Smooth muscle cell (in vitro differentiated cells): ENCODE data around the gene SHROOM3. TPM values are rescaled to one million over a fixed set of nuclear protein-coding genes. Genes with fewer than 3 reads are reported as not detected.

Source experiments
- DNase-seq: peaks from one replicate; lab custom pipeline; 2025; ENCODE audit not compliant: unreplicated experiment; lab: John Stamatoyannopoulos, UW
- H2AFZ ChIP-seq: fragments of 200-600 bp; sonication (generic); 2 replicates; pipeline ENCODE4 v1.6.0; 2016; ENCODE audit warnings: antibody characterized with exemption, low read depth, mild to moderate bottlenecking
- H3F3A ChIP-seq: fragments of 200-600 bp; sonication (generic); 2 replicates; pipeline ENCODE4 v1.6.0; 2017; ENCODE audit warnings: antibody characterized with exemption, low read depth
- H3K27ac ChIP-seq: fragments of 200-600 bp; sonication (generic); 2 replicates; pipeline ENCODE4 v1.5.1; 2016; ENCODE audit warnings: low read depth, mild to moderate bottlenecking
- H3K27me3 ChIP-seq: fragments of 200-600 bp; sonication (generic); 2 replicates; pipeline ENCODE4 v1.6.1; 2016; ENCODE audit warnings: low read depth, mild to moderate bottlenecking
- H3K36me3 ChIP-seq: fragments of 200-600 bp; sonication (generic); 2 replicates; pipeline ENCODE4 v1.5.1; 2016; ENCODE audit warnings: low read depth
- H3K4me1 ChIP-seq: fragments of 200-600 bp; sonication (generic); 2 replicates; pipeline ENCODE4 v1.5.1; 2016; ENCODE audit warnings: low read depth
- H3K4me2 ChIP-seq: fragments of 200-600 bp; sonication (generic); 2 replicates; pipeline ENCODE4 v1.6.0; 2016; ENCODE audit warnings: mild to moderate bottlenecking
- H3K4me3 ChIP-seq: fragments of 200-600 bp; sonication (generic); 2 replicates; pipeline ENCODE4 v1.5.1; 2016; ENCODE audit warnings: mild to moderate bottlenecking
- H3K79me2 ChIP-seq: fragments of 200-600 bp; sonication (generic); 2 replicates; pipeline ENCODE4 v1.6.0; 2016; ENCODE audit warnings: low read depth, mild to moderate bottlenecking
- H3K9ac ChIP-seq: fragments of 200-600 bp; sonication (generic); 2 replicates; pipeline ENCODE4 v1.6.0; 2016; ENCODE audit warnings: low read depth
- H3K9me3 ChIP-seq: fragments of 200-600 bp; sonication (generic); replicated peaks from 2 replicates; pipeline ENCODE4 v1.5.1; 2016; ENCODE audit warnings: low read depth
- H4K20me1 ChIP-seq: fragments of 200-600 bp; sonication (generic); 2 replicates; pipeline ENCODE4 v1.6.0; 2016; ENCODE audit warnings: low read depth
- CTCF ChIP-seq: fragments of 200-600 bp; sonication (generic); IDR thresholded peaks from 2 replicates; pipeline ENCODE4 v1.5.1; 2017; ENCODE audit warnings: borderline replicate concordance, mild to moderate bottlenecking, antibody characterized with exemption; ENCODE audit not compliant: insufficient read depth, poor library complexity, severe bottlenecking
- WGBS: methylation state at CpG from one replicate; pipeline ENCODE4 v1.1.7; 2016; ENCODE audit warnings: low lambda C conversion rate; 5-methylcytosine and 5-hydroxymethylcytosine counted together
- polyA plus RNA-seq: library from polyadenylated mRNA; unstranded; fragments of >200 nt; fragmentation: Nextera tagmentation; extraction: Ambion mirVana; gene quantifications from 2 replicates; pipeline ENCODE4 v1.2.1, GENCODE V29; 2016
- total RNA-seq: library from RNA; depleted of rRNA; stranded (reverse); fragments of >200 nt; gene quantifications from 2 replicates; pipeline ENCODE4 v1.2.3, GENCODE V29; 2014

SHROOM3 gene
- total and polyA plus RNA-seq, 2 experiments from 2014 or later, result 10.0 to 31.9 TPM

- WGBS, result 14% methylated on average over 20 of the region's 20 CpGs
- peak; percentile 35 for DNase-seq
- Histone ChIP-seq H3K4me3 (peak overlapping the region; percentile 33), H3F3A (peaks cover 28% of the 10 kb centered on the region), H3K27me3 (no peaks in the 10 kb centered on the region), H3K9ac (peak overlapping the region; percentile 89), H2AFZ (peak overlapping the region; percentile 64), H3K27ac (peak overlapping the region; percentile 95), H3K9me3 (no peaks in the 10 kb centered on the region), H3K79me2 (no peaks in the 10 kb centered on the region), H3K36me3 (no peaks in the 10 kb centered on the region), H4K20me1 (no peaks in the 10 kb centered on the region), H3K4me2 (peak overlapping the region; percentile 79), H3K4me1 (peaks cover 27% of the 10 kb centered on the region)
- no peak for TF ChIP-seq CTCF
Observed at GRCh38 chr4:76802236-76803021, 367.4 kb downstream of the SHROOM3 start.

DNA sequence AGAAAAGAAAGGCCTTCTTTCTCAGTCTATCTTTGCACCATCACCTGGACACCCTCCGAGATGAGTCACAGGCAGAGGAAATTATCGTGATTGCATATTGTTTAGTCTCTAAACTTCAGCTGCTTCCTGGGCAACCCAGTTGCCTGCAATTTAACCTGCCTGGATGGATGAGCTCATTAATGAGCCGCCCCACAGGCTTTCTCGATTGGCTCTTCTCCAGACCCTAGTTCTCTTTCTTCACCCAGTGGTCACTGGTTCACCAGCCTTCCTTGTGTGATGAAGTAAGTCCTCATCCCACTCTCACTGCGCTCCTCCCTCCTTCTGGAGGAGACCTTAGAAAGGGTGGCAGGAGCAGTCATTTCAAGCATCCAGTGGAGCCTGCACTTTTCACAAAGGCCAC lies 368.5 kb downstream of the SHROOM3 start:
- peak overlapping the region; percentile 57 for H3K9ac ChIP-seq
- no peak for DNase-seq

GRCh38 chr4:76804096-76804495 lies 369.1 kb downstream of the SHROOM3 start:
- DNase-seq, result no peak
- TF ChIP-seq CTCF, result no peak
- H3K27me3 ChIP-seq, result no peaks in the 10 kb centered on the region
- H4K20me1 ChIP-seq, result no peaks in the 10 kb centered on the region
- H3F3A ChIP-seq, result peaks cover 27% of the 10 kb centered on the region
- no peaks in the 10 kb centered on the region for H3K9me3 ChIP-seq
- H3K4me1 ChIP-seq, result peaks cover 27% of the 10 kb centered on the region
- no peak overlapping the region for H3K4me3 ChIP-seq
- H2AFZ ChIP-seq, result peak overlapping the region; percentile 9
- peak overlapping the region; percentile 57 for H3K9ac ChIP-seq
- H3K27ac ChIP-seq, result peak overlapping the region; percentile 95
- WGBS, result 48% methylated on average over 5 of the region's 5 CpGs
- H3K4me2 ChIP-seq, result peak overlapping the region; percentile 79
- no peaks in the 10 kb centered on the region for H3K36me3 ChIP-seq
- H3K79me2 ChIP-seq, result no peaks in the 10 kb centered on the region

More for the DNA sequence above, 368.5 kb downstream of the SHROOM3 start:
- no peaks in the 10 kb centered on the region for H3K36me3 ChIP-seq
- H3K9me3 ChIP-seq, result no peaks in the 10 kb centered on the region
- H2AFZ ChIP-seq, result peak overlapping the region; percentile 9
- no peaks in the 10 kb centered on the region for H3K79me2 ChIP-seq
- TF ChIP-seq CTCF, result no peak
- peak overlapping the region; percentile 79 for H3K4me2 ChIP-seq
- H4K20me1 ChIP-seq, result no peaks in the 10 kb centered on the region
- 42% methylated on average over 5 of the region's 5 CpGs for WGBS
- H3K4me1 ChIP-seq, result peaks cover 27% of the 10 kb centered on the region
- H3K4me3 ChIP-seq, result no peak overlapping the region
- peaks cover 28% of the 10 kb centered on the region for H3F3A ChIP-seq
- peak overlapping the region; percentile 95 for H3K27ac ChIP-seq
- H3K27me3 ChIP-seq, result no peaks in the 10 kb centered on the region
